ENCODE results near the gene CCT7. TPM values are rescaled to one million over a fixed set of nuclear protein-coding genes. Genes with fewer than 3 reads are reported as not detected.

CCT7 gene
- total RNA-seq, 1 experiment from 2014 or later, result 637 TPM

- no peak for TF ChIP-seq ZBTB33 (IDR thresholded peaks at IDR 0.05; ENCODE audit: extremely low read depth, insufficient replicate concordance, low read length)
- no peak for TF ChIP-seq ATF3 (IDR thresholded peaks at IDR 0.05)
- TF ChIP-seq YY1 (IDR thresholded peaks at IDR 0.05; ENCODE audit: extremely low read depth, insufficient replicate concordance, low read depth, low read length), result no peak
- TF ChIP-seq SRF (IDR thresholded peaks at IDR 0.05; ENCODE audit: low read depth), result no peak
These were observed 1.4 kb downstream of the CCT7 start (continued) for GRCh38 chr2:73235315-73236028.

GRCh38 chr2:73237168-73237567, 3.1 kb downstream of the CCT7 start:
- peaks cover 10 to 27% of the 10 kb centered on the region in 2 experiments; a peak in 3 of 4 replicates for H3K4me1 ChIP-seq (ENCODE audit: control insufficient read depth in 1 of 2, insufficient read depth in 2 of 2, low read length in 2 of 2)
- CTCF ChIA-PET, result no interaction called here
- POLR2A ChIA-PET, result interaction anchor here (1.0 kb wide), 1 partner anchor 26 kb away, joined by 3 read pairs; no protein-coding TSS in a partner anchor
- intact Hi-C loops (cut with micrococcal nuclease), result loop anchor here (10.0 kb wide), 1 partner anchor 1218 kb away; the partner anchor contains the start of genes INO80B and WBP1
- no peak overlapping the region for H3K27ac ChIP-seq (ENCODE audit: low read depth, low read length)
- no peaks in the 10 kb centered on the region for H3K9me3 ChIP-seq (ENCODE audit: control insufficient read depth in 1 of 2, insufficient read depth in 1 of 2, low read depth in 1 of 2, low read length in 2 of 2)
- peaks cover 37 to 43% of the 10 kb centered on the region in 2 experiments for H3K36me3 ChIP-seq (ENCODE audit: control insufficient read depth in 1 of 2, insufficient read depth in 2 of 2, low read length in 2 of 2)
- H3K27me3 ChIP-seq (ENCODE audit: insufficient read depth, low read length), result no peaks in the 10 kb centered on the region
- ATAC-seq (no peak), DNase-seq (ENCODE audit: low read depth, low spot score) (no peak)
- TF ChIP-seq ELF1 (IDR thresholded peaks at IDR 0.05; ENCODE audit: borderline replicate concordance, low read depth) (no peak), CEBPB (IDR thresholded peaks at IDR 0.05; ENCODE audit: low read depth) (no peak), FOSL1 (IDR thresholded peaks at IDR 0.05; ENCODE audit: low read depth) (no peak), SIN3A (IDR thresholded peaks at IDR 0.05; ENCODE audit: low read depth) (no peak)
- no TSS peak for BruUV-seq (replicated peaks)
- H3K4me3 ChIP-seq (replicated peaks in 1 of 2; ENCODE audit: low read depth in 1 of 2, low read length in 2 of 2), result no peak overlapping the region
- RAD21 ChIA-PET (ENCODE audit: low non-redundant PET in 1 of 2, low total read pairs in 2 of 2, uncharacterized antibody in 2 of 2, unreplicated experiment in 2 of 2), result no interaction called here
- H3K4me2 ChIP-seq (ENCODE audit: low read length), result peak overlapping the region; percentile 4; the same call in 1 of the 2 replicates
- no peak overlapping the region for H3K9ac ChIP-seq (ENCODE audit: low read length)
- no peak overlapping the region for H2AFZ ChIP-seq (ENCODE audit: low read depth, low read length, poor library complexity, severe bottlenecking)
- peaks cover 83% of the 10 kb centered on the region for H3K79me2 ChIP-seq (ENCODE audit: insufficient read depth, low read length)
- no peaks in the 10 kb centered on the region for H3K9me2 ChIP-seq (ENCODE audit: insufficient read depth)
- H4K20me1 ChIP-seq (ENCODE audit: insufficient read depth), result peaks cover 26% of the 10 kb centered on the region; the same call in 1 of the 2 replicates

Data from HCT116 (cell line).